ENCODE measurements around the gene PPT1. TPM values are rescaled to one million over a fixed set of nuclear protein-coding genes. Genes with fewer than 3 reads are reported as not detected.

The PPT1 gene
- total RNA-seq, 4 donors from 2014 or later = 6.4 to 28.9 (median 18.0) TPM

DNA sequence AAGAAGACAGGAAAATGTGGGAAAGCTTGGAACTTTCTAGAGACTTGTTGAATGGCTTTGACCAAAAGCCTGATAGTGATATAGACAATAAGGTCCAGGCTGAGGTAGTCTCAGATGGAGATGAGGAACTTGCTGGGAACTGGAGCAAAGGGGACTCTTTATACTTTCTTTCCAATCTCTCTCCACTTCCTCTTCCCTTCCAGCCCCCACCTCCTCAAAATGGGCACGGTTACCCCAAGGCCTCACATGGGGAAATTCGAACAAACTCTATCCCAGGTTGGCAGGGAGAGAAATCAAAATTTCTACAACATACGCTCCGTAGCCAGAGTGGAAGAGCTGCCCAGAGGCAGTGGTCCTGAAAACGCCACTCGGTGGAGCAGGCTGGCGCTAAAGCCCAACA is 15.2 kb downstream of the PPT1 start:
- 64 to 90% methylated on average over 2 to 7 of the region's 7 CpGs for WGBS, 2 donors (ENCODE audit: low coverage in 1 of 2)
- no peak for TF ChIP-seq POLR2A (IDR thresholded peaks at IDR 0.05)
- no peak for TF ChIP-seq EP300 (IDR thresholded peaks at IDR 0.05; ENCODE audit: low read depth)
- TF ChIP-seq, protein P1, sequence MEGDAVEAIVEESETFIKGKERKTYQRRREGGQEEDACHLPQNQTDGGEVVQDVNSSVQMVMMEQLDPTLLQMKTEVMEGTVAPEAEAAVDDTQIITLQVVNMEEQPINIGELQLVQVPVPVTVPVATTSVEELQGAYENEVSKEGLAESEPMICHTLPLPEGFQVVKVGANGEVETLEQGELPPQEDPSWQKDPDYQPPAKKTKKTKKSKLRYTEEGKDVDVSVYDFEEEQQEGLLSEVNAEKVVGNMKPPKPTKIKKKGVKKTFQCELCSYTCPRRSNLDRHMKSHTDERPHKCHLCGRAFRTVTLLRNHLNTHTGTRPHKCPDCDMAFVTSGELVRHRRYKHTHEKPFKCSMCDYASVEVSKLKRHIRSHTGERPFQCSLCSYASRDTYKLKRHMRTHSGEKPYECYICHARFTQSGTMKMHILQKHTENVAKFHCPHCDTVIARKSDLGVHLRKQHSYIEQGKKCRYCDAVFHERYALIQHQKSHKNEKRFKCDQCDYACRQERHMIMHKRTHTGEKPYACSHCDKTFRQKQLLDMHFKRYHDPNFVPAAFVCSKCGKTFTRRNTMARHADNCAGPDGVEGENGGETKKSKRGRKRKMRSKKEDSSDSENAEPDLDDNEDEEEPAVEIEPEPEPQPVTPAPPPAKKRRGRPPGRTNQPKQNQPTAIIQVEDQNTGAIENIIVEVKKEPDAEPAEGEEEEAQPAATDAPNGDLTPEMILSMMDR (IDR thresholded peaks at IDR 0.05) = no peak
- TF ChIP-seq POLR2AphosphoS5 (IDR thresholded peaks at IDR 0.05) = no peak
- Histone ChIP-seq H3K4me1 (peaks cover 0 to 12% (median 0%) of the 10 kb centered on the region in 4 donors), H3K36me3 (peaks cover 0 to 15% (median 2%) of the 10 kb centered on the region in 4 donors), H3K27ac (no peak overlapping the region), H3K4me3 (no peak overlapping the region), H3K27me3 (no peaks in the 10 kb centered on the region), H3K9me3 (no peaks in the 10 kb centered on the region)
- DNase-seq = no peak
- intact Hi-C loops (cut with DNase I; ENCODE audit: low total_unique reads) = loop anchor here (5.0 kb wide), 1 partner anchor 985 kb away; no protein-coding TSS in a partner anchor
- in situ Hi-C loops (cut with MboI; ENCODE audit: low pct_ligation_motif_present in 1 of 4, low pct_unique_long_range_greater_than_20kb in 1 of 4, low sequenced_read_pairs in 3 of 4) = no loop called here

DNA sequence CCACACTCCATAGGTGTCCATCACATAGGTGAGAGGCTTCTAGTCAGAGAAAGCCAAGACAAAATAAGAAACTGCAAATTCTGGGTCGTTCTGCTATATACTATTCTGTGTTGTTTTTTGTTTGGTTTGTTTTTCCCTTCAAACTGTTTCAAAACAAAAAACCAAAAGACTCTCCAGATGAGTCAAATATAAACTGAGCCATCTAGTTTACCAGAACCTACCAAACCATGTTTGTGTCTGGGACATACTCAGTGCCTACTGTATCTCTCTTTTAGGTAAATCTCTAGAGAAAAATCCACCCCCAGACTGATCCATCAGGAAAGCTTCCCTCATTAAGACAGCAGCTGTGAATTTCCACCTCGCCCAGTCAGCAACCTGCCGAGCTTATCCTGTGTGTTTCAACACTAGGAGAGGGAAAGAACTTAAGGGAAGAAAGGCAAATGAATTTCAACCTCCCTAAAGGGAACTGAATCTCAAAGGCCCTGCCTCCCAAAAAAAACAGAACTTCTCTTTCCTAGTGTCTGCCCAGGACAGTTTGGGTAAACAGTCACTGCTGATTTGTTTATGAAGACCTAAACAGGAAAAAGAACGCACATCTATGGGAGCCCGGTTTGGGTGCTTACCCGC is 17.2 kb downstream of the PPT1 start:
- Histone ChIP-seq H3K36me3 (peaks cover 0 to 15% (median 2%) of the 10 kb centered on the region in 4 donors), H3K27me3 (no peaks in the 10 kb centered on the region), H3K4me3 (no peak overlapping the region), H3K27ac (peak overlapping the region; percentile 22 to 51 (median 32)), H3K4me1 (peaks cover 0 to 21% (median 4%) of the 10 kb centered on the region in 4 donors), H3K9me3 (no peaks in the 10 kb centered on the region)
- no peak for DNase-seq
- TF ChIP-seq POLR2AphosphoS5 (IDR thresholded peaks at IDR 0.05) = no peak
- no peak for TF ChIP-seq EP300 (IDR thresholded peaks at IDR 0.05; ENCODE audit: low read depth)
- TF ChIP-seq POLR2A (IDR thresholded peaks at IDR 0.05) = no peak
- intact Hi-C loops (cut with DNase I; ENCODE audit: low total_unique reads) (loop anchor here (5.0 kb wide), 1 partner anchor 987 kb away; no protein-coding TSS in a partner anchor), in situ Hi-C loops (cut with MboI; ENCODE audit: low pct_ligation_motif_present in 1 of 4, low pct_unique_long_range_greater_than_20kb in 1 of 4, low sequenced_read_pairs in 3 of 4) (no loop called here)
- 67 to 71% methylated on average over 4 to 6 of the region's 6 CpGs for WGBS, 2 donors (ENCODE audit: low coverage in 1 of 2)

DNA sequence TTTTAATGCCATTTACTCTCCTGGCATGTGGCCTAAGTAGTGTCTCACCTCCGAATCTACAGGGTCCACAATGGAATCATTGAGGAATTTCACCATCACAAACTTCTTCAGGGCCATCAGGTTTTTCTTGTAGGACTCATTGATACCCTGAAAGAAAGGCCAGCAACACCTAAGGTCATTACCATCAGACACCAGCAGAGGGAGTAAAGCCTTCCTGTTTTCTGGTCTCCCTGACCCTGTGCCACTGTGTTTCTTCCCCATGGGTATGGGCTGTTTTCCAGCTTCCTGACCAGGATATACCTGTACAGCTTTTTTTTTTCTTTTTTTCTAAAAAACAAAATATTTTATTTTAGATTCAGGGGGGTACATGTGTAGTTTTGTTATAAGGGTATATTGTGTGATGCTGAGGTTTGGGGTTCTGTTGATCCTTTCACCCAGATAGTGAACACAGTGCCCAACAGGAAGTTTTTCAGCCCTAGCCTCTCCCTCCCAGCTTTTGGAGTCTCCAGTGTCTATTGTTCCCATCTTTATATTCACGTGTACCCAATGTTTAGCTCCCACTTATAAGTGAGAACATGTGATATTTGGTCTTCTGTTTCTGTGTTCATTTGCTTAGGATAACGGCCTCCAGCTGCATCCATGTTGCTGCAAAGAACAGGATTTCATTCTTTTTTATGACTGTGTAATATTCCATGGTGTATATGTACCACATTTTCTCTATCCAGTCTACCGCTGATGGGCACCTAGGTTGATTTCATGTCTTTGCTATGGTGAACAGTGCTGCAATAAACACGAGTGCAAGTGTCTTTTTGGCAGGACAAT is 18.3 kb downstream of the PPT1 start:
- in situ Hi-C loops (cut with MboI; ENCODE audit: low pct_ligation_motif_present in 1 of 4, low pct_unique_long_range_greater_than_20kb in 1 of 4, low sequenced_read_pairs in 3 of 4) (no loop called here), intact Hi-C loops (cut with DNase I; ENCODE audit: low total_unique reads) (no loop called here)
- TF ChIP-seq POLR2A (IDR thresholded peaks at IDR 0.05) (no peak), EP300 (IDR thresholded peaks at IDR 0.05; ENCODE audit: low read depth) (no peak)
- TF ChIP-seq, protein P1 (IDR thresholded peaks at IDR 0.05) = peak; percentile 54 to 78 (median 66)
- no peaks in the 10 kb centered on the region for H3K27me3 ChIP-seq
- H3K9me3 ChIP-seq = no peaks in the 10 kb centered on the region
- no peak overlapping the region for H3K4me3 ChIP-seq
- H3K27ac ChIP-seq = no peak overlapping the region
- H3K4me1 ChIP-seq = peaks cover 0 to 21% (median 4%) of the 10 kb centered on the region in 4 donors
- 78 to 87% methylated on average over 4 to 5 of the region's 5 CpGs for WGBS, 2 donors (ENCODE audit: low coverage in 1 of 2)
- peak; percentile 35 for DNase-seq
- peaks cover 0 to 15% (median 5%) of the 10 kb centered on the region in 4 donors for H3K36me3 ChIP-seq

DNA sequence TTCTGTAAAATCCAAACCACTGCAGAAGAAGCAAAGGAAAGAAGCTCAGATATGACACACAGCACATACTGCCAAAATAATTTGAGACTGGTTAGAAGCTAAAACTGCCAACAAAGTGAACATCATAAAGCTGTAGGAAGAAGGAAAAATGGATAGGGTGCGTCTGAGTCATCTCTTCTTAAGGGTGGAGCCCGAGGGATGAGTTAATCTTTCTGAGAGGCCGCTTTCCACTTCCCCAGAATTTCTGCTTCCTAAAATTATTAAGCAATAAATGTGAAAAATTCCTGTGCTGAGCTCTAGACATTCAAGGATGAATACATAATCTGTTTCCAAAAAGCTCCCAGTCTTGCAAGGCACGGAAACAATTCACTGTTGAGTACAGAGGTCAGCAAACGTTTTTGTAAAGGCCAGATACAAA is 20.1 kb downstream of the PPT1 start:
- H3K27me3 ChIP-seq = no peaks in the 10 kb centered on the region
- intact Hi-C loops (cut with DNase I; ENCODE audit: low total_unique reads) (no loop called here), in situ Hi-C loops (cut with MboI; ENCODE audit: low pct_ligation_motif_present in 1 of 4, low pct_unique_long_range_greater_than_20kb in 1 of 4, low sequenced_read_pairs in 3 of 4) (no loop called here)
- 39 to 41% methylated on average over 3 to 5 of the region's 5 CpGs for WGBS, 2 donors (ENCODE audit: low coverage in 1 of 2)
- no peaks in the 10 kb centered on the region for H3K9me3 ChIP-seq
- no peak for DNase-seq
- TF ChIP-seq POLR2AphosphoS5 (IDR thresholded peaks at IDR 0.05) (peak in 2 of 3 donors; percentile 16 to 21), EP300 (IDR thresholded peaks at IDR 0.05; ENCODE audit: low read depth) (no peak), POLR2A (IDR thresholded peaks at IDR 0.05) (no peak)
- TF ChIP-seq, protein P1 (IDR thresholded peaks at IDR 0.05) = no peak
- H3K36me3 ChIP-seq = peaks cover 0 to 31% (median 14%) of the 10 kb centered on the region in 4 donors
- peak overlapping the region; percentile 59 to 66 (median 65) for H3K27ac ChIP-seq
- H3K4me1 ChIP-seq = peaks cover 0 to 21% (median 4%) of the 10 kb centered on the region in 4 donors
- H3K4me3 ChIP-seq = no peak overlapping the region
